Measurements from ENCODE around the gene CDH1.
"Not testable (repeated sequence)": the region's sequence is repeated elsewhere in the genome, so short reads cannot be mapped to it uniquely, and the experiment has no call there.

The CDH1 gene

DNA sequence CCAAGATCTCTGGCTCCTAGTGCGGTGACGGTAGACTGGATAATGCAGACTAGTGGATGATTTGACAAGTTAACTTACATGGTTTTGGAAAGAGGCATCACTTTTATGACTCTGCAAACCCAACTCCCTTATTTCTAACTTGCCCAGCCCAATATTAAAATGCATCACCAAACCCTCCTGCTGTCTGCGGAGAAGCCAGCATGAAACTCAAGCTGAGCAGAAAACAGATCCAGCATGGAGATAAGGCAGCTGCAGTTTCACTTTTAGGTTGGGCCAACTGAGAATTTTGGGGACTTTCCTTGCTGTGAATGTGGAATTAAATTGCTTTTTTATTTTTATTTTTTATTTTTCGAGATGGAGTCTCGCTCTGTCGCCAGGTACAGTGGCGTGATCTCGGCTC is 27.8 kb downstream of the CDH1 start:
- DNase-seq: no peak

DNA sequence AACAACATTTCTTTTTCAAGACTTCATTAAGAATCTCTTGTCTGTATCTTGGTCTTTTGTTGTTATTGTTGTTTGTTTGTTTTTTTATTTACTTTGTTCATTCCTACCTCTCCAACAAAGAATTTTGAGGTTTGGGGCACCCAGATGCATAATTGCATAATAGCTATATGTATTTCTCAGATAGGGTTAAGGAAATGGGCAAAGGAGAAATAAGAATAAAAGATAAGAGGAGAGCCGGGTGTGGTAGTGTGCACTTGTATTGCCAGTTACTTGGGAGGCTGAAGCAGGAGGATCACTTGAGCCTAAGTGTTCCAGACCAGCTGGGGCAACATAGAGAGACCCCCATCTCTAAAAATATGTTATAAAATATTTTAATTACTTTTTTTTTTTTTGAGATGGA is 30.5 kb downstream of the CDH1 start:
- DNase-seq: no peak

DNA sequence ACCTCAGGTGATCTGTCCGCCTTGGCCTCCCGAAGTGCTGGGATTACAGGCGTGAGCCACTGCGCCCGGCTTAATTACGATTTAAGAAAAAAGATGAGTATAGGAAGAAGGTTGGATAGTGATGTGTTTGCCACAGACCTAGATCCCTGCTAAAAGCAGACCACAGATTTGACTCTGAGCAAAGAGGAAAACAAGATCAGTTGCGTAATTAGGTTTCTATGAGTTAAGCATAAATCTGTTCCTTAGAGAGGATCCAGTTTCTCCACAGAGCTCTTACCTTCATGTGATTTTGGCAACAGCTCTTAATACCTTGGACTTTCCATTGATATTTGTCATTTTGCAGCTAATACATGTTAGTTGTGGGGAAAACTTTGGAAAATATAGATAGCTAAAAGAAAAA is 31.1 kb downstream of the CDH1 start:
- no peak for DNase-seq

DNA sequence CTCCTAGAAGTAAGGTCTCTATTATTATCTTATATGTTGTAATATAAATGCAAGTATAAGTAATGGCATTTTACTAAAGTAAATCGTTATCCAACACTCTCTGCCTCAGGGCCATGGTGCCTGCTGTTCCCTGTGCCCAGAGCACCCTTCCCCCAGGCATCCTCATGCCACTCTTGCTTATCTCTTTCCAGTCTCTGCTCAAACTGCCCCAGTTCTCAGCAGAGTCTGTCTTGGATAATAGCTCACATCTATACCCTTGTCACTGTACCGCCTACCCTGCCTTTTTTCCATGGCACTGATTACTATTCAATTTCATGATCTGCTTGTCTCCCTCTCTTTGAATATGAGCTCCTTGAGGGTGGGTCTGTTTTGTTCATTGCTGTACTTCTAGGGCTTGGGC is 31.7 kb downstream of the CDH1 start:
- DNase-seq: no peak

DNA sequence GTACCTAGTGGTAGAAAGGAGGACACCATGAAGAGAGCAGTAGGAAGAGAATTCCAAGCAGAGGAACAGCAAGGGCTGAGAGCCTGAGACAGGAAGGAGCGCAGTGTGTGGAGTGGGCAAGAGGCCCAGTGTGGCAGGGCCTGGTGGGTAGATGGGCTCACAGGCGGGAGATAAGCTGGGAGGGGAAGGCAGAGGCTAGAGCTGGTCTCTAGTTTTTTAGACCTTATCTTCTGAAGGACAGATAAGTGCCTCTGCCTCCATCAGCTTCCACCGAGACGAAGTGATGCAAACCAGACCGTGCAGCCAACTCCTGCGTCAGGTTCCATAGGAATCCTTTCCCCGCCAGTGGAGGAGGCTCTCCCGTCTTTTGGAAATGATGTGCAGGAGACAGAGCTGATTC is 33.6 kb downstream of the CDH1 start:
- DNase-seq: no peak

DNA sequence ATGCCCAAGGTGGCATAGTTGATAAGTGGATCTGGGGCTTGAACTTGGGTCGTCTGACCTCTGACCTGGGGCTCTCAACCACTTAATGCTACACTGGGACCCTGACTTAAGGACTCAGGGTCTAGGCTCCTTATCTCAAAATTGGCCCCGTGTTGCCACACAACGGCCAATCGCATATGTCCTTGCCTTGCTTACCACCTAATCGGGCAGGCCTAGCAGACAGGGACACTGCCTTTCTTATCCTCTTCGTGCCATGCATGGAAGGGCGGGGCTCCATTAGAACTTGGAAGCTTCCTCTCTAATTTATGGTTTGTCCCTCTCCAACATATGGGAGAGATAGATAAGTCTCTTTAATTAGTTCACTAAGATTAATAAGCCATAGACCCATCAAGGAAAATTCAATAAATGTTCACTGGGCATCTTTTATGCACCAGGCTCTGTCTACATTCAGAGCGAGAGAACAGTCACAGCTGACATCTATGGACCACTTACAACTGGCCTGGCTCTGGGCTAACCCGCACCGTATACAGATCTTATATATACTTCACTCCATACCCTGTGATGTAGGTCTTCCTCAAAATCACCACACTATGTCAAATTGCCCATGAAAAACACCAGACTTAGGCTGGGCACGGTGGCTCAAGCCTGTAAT is 35.1 kb downstream of the CDH1 start:
- DNase-seq: no peak

DNA sequence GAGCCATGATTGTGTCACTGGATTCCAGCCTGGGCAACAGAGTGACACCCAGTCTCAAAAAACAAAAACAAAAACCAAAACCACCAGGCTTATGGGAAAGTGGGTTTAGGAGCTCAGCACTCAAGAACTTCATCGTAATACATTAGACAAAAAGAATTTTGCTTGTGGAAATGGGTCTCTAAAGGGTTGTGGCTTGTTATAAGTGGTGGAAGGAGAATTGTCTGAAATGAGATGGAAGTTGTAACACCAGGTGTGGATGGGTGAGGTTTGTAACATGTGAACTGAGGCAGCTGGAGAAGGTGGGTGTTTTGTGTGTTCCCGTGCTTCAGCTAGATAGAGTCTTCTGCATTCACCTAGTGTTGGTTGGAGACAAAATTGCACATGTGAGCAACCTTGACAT is 35.8 kb downstream of the CDH1 start:
- DNase-seq: no peak

DNA sequence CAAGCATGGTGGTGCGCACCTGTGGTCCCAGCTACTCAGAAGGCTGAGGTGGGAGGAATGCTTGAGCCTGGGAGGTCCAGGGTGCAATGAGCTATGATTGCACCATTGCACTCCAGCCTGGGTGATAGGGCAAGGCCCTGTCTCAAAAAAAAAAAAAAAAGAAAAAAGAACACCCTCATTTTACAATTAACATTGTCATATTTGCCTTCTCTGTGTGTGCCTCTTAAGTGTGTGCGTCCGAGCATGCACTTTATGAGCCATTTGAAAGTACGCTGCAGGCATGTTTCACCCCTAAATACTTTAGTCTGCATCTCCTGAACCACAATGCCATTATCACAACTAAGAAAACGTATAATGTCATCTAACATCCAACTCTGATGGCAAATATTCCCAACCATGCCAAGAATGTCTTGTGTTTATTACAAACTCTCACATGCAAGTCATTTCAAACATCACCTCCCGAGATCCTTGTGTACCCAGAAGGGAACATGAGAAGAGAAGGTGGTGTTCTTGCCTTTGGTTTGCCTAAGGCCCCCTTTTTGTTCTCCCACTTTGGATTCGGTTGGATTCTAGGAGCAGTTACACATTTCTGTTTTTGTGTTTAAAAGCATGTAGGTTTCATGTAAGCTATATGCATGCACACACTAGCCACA is 38.0 kb downstream of the CDH1 start:
- DNase-seq: no peak

DNA sequence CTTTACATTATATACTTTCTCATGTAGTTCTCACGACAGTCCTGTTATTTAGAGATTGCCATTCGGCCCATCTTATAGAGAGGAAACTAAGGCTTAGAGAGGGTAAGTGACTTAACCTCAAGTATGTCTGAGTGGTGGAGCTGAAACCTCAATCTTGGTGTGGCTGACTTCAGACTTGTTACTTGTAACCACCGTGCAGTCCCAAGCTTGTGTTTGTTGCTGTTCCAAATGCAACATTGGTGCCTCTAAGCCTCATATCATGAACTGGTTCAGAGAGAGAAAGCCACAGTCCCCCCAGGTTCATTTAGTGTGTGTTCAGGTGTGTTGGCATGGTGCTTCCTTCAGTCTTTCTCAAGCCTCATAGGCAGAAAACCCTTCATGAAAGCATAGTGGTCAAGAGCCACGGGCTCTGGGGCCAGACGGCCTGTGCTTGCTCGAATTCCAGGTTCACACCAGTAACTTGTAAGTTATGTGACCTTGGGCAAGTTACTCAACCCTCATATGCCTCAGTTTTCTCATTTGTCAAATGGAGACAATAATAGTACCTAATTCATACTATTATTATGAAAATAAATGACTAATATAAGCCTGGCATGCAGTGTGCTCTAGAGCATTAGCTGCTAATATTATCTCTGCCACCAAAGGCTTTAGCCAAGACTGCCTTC is 39.9 kb downstream of the CDH1 start:
- no peak for DNase-seq

DNA sequence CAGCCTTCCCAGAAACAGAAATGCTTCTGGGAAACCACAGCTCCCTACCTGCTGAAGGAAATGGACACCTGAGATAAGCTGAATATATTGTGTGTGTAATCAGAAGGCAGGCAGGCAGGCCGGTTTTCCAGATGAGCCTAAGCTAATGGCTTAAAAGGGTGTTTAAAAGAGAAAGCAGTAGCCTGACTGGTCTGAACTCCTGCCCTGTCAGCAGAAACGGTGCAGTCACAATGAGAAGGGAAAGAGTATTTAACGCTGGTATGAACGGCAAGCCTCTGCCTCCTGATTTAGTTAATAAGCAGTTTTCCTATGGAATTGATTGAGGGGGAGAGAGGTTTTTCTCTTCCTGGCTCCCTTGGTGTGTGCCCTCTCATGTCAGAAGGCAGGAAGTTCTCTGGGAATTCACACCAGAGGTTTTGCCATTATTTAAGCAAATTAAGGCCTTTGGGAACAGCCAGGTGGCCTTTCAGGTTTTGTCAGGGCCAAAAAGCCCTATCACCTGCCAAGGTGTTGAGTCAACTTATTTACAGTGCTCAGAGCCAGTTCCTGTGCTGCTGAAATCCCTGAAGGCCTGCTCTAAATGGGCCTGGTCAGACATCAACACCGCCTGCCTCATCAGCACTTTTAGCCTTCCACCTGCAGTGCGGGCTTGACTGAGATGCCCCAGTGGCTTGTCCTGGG is 41.6 kb downstream of the CDH1 start:
- no peak for DNase-seq

DNA sequence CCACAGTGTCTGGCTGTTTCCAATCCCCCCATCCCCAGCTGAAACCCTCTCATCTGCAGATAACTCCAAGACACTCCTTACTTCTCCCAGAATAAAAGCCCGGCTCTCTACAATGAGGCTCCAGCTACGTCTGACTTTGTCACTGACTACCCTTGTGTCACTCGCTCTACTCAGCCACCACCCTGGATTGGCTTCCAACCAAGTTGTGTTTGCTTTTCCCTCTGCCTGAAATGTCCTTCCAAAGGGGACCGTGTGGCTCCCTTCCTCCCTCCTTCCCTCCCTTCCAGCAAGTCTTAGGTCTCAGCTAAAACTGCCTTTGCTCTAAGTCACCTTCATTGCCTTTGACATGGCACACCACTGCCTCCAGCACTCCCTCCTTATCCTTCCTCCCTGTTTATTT is 42.8 kb downstream of the CDH1 start:
- DNase-seq: no peak

DNA sequence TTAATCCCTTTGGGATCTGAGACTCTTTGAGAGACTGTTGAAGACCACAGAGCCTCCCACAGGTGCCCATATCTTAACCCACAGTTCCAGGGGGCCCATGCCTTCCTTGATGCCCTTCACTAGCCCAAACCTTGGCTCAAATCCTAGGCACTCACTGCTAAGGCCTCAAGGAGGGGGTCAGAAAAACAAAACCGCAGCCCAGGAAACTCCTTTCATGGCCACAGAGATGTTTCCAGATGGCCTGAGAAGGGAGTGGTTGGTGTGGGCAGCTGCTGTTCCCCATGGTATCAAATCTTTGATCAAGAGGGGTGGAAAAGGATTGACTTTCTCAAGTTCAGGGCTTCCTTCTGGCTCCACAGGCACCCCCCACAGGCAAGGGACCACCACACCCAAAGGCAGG is 44.7 kb downstream of the CDH1 start:
- DNase-seq: no peak

DNA sequence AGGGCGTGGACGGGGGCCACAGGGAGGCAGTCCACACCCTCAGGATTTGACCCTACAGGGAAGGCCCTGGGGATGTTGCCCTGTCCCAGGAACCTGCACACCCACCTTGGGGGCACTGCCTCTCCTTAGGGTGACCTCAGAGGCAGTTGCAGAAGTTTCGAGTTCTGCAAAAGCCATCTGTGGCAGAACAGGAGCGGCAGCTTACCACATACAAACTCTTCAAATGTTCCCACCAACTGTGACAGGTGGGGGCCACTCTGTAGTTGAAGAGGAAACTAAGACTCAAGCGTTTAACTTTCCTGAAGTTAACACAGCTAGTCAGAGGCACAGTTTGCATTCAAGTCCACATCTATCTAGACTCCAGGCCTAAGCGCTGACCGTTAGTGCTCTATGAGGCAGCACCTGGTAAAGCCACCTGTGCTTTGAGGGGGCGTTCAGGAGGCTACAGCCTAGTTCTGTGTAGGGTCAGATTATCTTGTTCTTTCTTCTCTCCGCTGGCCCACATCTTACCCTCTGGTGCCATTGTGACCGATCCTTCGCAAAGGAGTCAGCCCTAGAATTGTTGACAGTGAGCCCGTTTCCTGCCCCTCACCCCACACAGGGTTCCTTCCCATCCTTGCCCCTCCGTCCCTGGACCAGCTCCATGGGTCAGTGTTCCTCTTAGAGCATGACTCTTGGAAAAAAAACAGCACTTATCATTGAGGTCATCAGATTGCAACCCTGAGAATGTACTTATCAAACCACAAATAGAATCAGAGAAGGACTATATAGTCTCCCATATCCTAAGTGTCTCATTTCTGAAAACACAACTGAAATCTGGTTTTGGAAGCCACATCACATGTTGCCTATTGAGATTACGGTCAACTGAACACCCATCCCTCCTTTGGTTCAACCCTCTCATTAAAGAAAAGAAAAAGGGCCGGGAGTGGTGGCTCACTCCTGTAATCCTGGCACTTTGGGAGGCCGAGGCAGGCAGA is 45.4 kb downstream of the CDH1 start:
- DNase-seq: no peak

DNA sequence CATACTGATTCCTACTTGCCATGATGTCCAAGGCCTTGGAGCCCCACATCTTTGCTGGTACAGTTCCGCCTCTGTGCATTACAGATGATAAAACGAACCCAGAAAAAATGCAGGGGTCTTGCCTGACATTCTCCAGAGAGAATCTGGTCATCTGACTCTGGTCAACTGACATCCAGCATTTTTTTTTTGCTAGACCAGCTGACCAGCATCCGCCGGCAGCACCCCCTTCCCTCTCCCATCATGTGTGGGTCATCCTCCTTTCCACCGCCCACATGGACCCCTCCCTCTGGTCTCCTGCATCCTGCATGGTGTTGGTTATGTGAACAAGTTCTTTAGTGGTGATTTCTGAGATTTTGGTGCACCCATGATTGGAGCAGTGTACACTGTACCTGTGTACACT is 47.1 kb downstream of the CDH1 start:
- no peak for DNase-seq

DNA sequence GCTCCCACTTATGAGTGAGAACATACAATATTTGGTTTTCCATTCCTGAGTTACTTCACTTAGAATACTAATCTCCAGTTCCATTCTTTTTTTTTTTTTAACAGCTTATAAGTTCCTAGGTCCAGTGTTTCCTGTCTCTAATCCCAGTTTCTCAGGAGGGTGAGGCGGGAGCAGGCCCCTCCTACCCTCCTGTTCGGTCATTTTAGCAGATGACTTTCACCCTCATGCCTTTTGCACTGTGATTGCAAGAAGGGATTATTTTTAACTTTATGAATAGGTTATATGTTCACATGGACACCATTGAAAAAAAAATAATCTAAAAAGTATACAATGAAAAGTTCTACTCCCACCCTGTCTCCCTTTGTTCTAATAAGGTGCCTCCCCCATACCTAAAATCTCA is 47.6 kb downstream of the CDH1 start:
- DNase-seq: no peak

DNA sequence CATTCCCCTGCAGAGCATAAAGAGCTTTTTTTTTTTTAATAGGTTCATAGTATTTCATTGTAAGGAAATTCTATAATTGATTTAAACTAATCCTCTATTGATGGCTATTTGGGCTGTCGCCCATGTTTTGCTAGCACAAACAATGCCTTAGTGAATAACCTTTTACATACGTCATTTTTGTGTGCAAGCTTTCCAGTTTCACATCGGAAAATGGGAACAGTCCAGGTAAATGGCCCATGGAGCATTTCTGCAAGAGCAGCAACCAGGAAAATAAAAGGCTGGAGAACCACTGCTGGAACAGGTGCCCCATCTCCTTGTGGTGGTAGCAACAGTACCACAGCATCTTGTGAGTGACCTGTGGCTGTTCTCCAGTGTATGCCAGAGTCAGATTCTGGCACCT is 48.6 kb downstream of the CDH1 start:
- DNase-seq: no peak

DNA sequence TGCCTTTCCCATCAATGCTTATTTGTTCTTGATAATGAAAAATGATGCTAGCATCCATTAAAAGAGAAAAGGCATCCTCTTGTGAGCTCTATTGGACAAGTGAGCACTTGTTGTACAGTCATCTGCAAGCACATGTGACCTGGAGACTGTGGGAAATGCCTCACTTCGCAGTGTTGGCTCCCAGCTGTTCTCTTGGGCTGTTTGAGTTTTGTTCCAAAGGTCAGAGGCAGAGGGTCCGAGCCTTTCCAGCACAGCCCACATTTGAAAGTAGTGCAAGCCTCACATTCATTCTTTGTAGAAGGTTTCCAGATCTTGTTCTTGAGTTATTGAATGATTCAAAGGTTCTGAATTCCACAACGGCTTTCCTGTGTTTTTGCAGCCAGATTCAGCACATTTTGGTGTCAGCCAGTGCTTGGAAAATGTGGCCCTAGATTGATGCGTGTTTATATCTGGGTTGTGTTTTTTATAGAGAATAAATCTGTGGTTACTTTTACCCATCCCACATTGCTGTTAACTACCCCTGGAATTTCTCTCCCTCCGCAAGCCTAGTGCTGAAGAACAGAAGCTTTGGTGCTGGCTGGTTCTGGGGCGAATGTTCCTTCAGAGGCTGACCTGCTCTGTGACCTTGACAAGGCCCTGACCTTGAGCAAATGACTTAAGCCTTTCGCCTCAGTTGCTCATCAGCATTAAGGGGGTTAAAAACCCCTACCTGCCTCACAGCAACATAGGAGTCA is 49.8 kb downstream of the CDH1 start:
- no peak for DNase-seq

DNA sequence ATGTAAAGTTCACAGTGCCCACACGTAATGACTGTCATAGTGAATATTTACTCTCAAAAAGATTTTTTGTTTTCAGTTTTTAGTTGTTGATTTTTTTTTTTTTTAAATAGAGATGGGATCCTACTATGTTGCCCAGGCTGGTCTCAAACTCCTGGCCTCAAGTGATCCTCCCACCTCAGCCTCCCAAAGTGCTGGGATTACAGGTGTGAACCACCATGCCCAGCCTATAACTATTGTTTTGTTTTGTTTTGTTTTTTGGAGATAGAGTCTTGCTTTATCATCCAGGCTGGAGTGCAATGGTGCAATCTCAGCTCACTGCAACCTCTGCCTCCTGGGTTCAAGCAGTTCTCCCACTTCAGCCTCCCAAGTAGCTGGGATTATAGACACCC is 50.3 kb downstream of the CDH1 start:
- DNase-seq: not testable (repeated sequence)

DNA sequence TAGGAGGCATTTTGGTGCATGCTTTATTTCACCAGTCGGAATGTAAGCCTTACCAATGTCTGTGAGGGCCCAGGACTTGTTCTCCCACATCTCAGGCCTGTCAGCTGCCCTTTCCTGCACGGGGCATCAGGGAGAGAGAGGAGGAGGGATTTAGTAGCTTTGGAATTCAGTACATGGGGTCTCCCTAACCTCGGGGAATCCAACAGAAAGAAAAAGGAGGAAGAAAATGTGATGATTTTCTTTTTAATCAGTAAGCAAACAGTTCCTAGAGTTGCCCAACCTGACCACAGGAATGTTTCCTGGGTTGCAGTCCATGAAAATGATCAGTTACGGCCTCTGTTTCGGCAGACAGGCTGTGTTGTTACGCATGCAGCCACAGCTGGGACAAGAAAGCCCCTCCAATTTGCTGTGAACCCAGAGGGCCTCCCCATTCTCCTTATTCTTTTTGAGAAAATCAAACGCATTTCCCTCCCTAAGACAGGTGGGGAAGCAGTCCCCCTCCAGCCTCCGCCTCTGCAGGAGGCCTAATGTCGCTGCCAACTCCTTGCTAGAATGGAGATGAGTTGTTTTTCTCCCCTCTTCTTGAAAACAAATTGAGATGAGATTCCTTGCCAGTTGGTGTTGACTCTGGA is 53.2 kb downstream of the CDH1 start:
- DNase-seq: no peak

DNA sequence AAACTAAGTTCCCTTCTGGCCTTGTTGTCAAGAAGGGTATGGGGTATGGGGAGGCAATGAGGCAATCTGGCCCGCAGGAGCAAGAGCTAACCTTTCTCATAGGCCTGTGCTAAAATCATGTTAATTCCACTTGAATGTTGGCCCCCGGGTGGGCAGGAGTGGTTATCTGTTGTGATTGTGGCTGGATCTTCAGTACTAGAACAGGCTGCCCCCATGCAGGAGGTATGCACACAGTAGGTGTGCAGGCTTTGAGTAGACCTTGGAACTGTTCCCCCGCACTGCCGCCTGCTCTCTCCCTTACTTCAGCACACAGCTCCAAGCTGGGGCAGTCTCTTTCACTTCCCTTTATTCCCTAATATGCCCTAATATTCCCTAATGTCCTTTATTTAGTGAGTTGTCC is 53.9 kb downstream of the CDH1 start:
- no peak for DNase-seq

DNA sequence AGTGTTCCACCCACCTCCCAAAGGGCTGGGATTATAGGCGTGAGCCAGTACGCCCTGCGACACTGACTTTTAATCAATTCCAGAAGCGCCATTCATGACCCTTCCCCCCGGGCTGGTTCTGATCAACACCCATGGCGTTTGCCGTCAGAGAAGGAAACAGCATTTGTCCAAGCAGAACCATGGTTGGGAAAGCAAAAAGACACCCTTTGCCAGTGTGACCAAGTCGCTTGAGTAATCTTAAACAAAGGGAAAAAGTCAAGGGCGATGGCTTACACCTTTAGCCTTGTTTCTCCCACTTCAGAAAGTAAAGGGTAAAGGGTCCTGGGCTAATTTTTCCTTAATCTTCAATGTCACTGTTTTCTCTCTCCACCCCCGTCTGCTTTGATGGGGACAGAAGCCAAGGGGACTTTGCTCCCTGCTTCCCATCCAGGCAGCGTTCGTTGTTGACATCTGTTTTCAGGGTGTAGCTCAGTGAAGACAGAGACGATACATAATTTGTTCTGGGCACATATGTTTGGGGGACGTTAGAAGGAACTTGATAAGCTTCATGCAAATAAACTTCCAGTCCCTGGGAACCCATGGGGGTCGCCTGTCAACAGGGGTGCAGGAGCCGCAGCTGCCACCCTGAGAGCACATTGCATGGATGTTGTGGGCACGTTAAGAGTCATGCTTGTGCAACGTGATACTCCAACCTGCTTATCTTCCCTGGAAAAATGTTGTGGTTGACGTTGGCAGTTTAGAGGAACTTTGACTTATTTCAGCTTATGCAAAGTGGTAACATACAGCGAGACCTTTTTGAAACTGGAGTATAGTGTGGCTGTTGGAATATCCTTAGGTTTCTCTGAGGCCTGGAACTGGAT is 55.6 kb downstream of the CDH1 start:
- DNase-seq: no peak
